CMK (cell line): ENCODE measurements around the gene AGBL1.
"Not testable (repeated sequence)": the region's sequence is repeated elsewhere in the genome, so short reads cannot be mapped to it uniquely, and the experiment has no call there.

ENCODE experiments used
- DNase-seq: peaks from one replicate; pipeline ENCODE4 v3.0.0-alpha.2; 2010; ENCODE audit warnings: low read depth

The AGBL1 gene

GRCh38 chr15:86505951-86506350, 426.3 kb downstream of the AGBL1 start:
- DNase-seq, result no peak

- DNase-seq, result no peak
These were observed 426.7 kb downstream of the AGBL1 start for GRCh38 chr15:86506401-86506800.

GRCh38 chr15:86515625-86516024, 436.0 kb downstream of the AGBL1 start:
- DNase-seq, result no peak

- no peak for DNase-seq
These were observed 443.1 kb downstream of the AGBL1 start for GRCh38 chr15:86522721-86523120.

GRCh38 chr15:86526938-86527690, 447.4 kb downstream of the AGBL1 start:
- no peak for DNase-seq

GRCh38 chr15:86528094-86528493, 448.4 kb downstream of the AGBL1 start:
- DNase-seq, result not testable (repeated sequence)

GRCh38 chr15:86538141-86538540, 458.5 kb downstream of the AGBL1 start:
- no peak for DNase-seq

GRCh38 chr15:86540840-86541467, 461.3 kb downstream of the AGBL1 start:
- DNase-seq, result no peak

GRCh38 chr15:86541540-86541939, 461.9 kb downstream of the AGBL1 start:
- no peak for DNase-seq

GRCh38 chr15:86550075-86550474, 470.4 kb downstream of the AGBL1 start:
- no peak for DNase-seq

GRCh38 chr15:86553108-86553507, 473.4 kb downstream of the AGBL1 start:
- DNase-seq, result no peak

- DNase-seq, result no peak
These were observed 475.4 kb downstream of the AGBL1 start for GRCh38 chr15:86555098-86555497.

GRCh38 chr15:86555939-86556338, 476.3 kb downstream of the AGBL1 start:
- no peak for DNase-seq

GRCh38 chr15:86556396-86557017, 476.8 kb downstream of the AGBL1 start:
- DNase-seq, result no peak

GRCh38 chr15:86557018-86557550, 477.4 kb downstream of the AGBL1 start:
- DNase-seq, result no peak

- DNase-seq, result no peak
These were observed 478.6 kb downstream of the AGBL1 start for GRCh38 chr15:86558252-86558651.

GRCh38 chr15:86558686-86559085, 479.0 kb downstream of the AGBL1 start:
- no peak for DNase-seq

- DNase-seq, result no peak
These were observed 488.7 kb downstream of the AGBL1 start for GRCh38 chr15:86568378-86568777.

GRCh38 chr15:86570738-86571137, 491.1 kb downstream of the AGBL1 start:
- DNase-seq, result no peak

- no peak for DNase-seq
These were observed 492.2 kb downstream of the AGBL1 start for GRCh38 chr15:86571873-86572272.

GRCh38 chr15:86572368-86572841, 492.7 kb downstream of the AGBL1 start:
- DNase-seq, result no peak

- DNase-seq, result no peak
These were observed 493.8 kb downstream of the AGBL1 start for GRCh38 chr15:86573476-86573875.

GRCh38 chr15:86588413-86588812, 508.7 kb downstream of the AGBL1 start:
- DNase-seq, result no peak
